ENCODE results near the gene PRKD3.

The PRKD3 gene

DNA sequence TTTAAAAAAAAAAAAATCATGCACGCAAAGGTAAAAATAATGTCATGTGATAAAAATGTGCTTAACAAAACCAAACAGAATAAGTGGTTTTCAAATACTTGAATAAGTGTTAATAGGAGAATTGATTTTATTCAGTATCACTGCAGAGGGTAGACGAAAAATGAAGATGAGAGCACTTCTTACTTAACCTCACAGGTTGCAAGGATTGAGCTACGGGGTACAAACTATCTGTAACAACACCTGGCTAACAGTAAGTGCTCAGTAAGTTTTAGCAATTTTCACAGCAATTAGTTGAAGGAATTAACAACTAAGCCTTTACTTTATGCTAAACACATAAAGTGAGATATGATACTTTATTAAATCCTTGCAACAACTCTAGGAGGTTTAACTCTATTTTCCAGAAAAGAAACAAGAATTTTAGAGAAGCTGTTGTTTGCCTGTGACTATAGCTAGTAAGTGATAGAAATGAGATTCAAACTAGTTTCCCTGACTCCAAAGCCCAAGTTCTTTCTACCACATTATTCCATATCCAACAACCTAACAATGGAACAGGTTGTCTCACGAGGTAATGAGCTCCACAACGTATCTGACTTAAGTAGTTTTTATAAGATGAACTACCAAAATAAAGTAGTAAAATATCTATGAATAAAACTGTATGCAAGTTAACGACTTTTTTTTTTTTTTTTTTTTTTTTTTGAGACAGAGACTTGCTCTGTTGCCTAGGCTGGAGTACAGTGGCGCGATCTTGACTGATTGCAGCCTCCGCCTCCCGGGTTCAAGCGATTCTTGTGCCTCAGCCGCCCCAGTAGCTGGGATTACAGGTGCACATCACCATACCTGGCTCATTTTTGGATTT is 4.7 kb downstream of the PRKD3 start:
- Histone ChIP-seq H3K4me3 (ENCODE audit: insufficient read depth, low read length, poor library complexity, severe bottlenecking) (peak overlapping the region; percentile 8), H3K9ac (ENCODE audit: low read length) (peak overlapping the region; percentile 89), H3K36me3 (ENCODE audit: low read length) (peaks cover 29% of the 10 kb centered on the region), H3K9me2 (replicated peaks; ENCODE audit: insufficient read depth, low read length) (no peaks in the 10 kb centered on the region), H3K4me2 (ENCODE audit: low read depth, low read length, poor library complexity, severe bottlenecking) (peak overlapping the region; percentile 98), H3K27ac (ENCODE audit: low read depth, low read length) (peak overlapping the region; percentile 81), H2AFZ (ENCODE audit: low read depth, low read length, severe bottlenecking) (no peak overlapping the region), H4K20me1 (ENCODE audit: low read depth, low read length) (peaks cover 19% of the 10 kb centered on the region), H3K9me3 (ENCODE audit: insufficient read depth, low read length) (no peaks in the 10 kb centered on the region), H3K79me2 (ENCODE audit: insufficient read depth, low read length) (peaks cover 92% of the 10 kb centered on the region), H3F3A (ENCODE audit: insufficient read depth) (peaks cover 34% of the 10 kb centered on the region), H3K27me3 (ENCODE audit: low read length) (no peaks in the 10 kb centered on the region)
- TF ChIP-seq EZH2phosphoT487 (conservative IDR thresholded peaks at IDR 0.05; ENCODE audit: low read length): no peak
- TF ChIP-seq, protein P1, sequence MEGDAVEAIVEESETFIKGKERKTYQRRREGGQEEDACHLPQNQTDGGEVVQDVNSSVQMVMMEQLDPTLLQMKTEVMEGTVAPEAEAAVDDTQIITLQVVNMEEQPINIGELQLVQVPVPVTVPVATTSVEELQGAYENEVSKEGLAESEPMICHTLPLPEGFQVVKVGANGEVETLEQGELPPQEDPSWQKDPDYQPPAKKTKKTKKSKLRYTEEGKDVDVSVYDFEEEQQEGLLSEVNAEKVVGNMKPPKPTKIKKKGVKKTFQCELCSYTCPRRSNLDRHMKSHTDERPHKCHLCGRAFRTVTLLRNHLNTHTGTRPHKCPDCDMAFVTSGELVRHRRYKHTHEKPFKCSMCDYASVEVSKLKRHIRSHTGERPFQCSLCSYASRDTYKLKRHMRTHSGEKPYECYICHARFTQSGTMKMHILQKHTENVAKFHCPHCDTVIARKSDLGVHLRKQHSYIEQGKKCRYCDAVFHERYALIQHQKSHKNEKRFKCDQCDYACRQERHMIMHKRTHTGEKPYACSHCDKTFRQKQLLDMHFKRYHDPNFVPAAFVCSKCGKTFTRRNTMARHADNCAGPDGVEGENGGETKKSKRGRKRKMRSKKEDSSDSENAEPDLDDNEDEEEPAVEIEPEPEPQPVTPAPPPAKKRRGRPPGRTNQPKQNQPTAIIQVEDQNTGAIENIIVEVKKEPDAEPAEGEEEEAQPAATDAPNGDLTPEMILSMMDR (IDR thresholded peaks at IDR 0.05; ENCODE audit: insufficient read depth, low read length, poor library complexity, severe bottlenecking): no peak

DNA sequence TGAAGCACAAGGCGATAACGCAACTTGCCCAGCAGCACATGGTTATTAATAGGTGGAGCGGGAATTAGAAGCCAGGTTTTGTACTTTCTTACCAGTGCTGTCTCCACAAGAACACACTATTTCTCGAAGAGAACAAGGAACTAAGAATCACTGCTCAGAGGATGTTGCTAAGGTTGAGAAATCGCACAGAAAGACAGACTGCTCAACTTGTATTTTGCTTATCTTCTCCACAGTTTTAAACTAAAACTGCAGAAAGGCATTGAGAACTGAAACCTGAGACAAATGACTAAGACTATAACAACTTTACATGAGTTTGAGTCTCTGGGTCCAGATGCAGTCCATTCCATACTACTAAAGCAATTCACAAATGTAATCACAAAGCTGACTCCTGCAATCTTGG is 6.2 kb downstream of the PRKD3 start:
- H3K4me3 ChIP-seq (ENCODE audit: insufficient read depth, low read length, poor library complexity, severe bottlenecking): peak overlapping the region; percentile 19
- peak overlapping the region; percentile 65 for H3K27ac ChIP-seq (ENCODE audit: low read depth, low read length)
- peaks cover 34% of the 10 kb centered on the region for H4K20me1 ChIP-seq (ENCODE audit: low read depth, low read length)

GRCh38 chr2:37317746-37318145 is 6.9 kb downstream of the PRKD3 start:
- Histone ChIP-seq H4K20me1 (ENCODE audit: low read depth, low read length) (peaks cover 41% of the 10 kb centered on the region), H3F3A (ENCODE audit: insufficient read depth) (peaks cover 30% of the 10 kb centered on the region), H3K4me2 (ENCODE audit: low read depth, low read length, poor library complexity, severe bottlenecking) (peak overlapping the region; percentile 98), H3K4me3 (ENCODE audit: insufficient read depth, low read length, poor library complexity, severe bottlenecking) (no peak overlapping the region), H3K9me3 (ENCODE audit: insufficient read depth, low read length) (no peaks in the 10 kb centered on the region), H2AFZ (ENCODE audit: low read depth, low read length, severe bottlenecking) (no peak overlapping the region), H3K36me3 (ENCODE audit: low read length) (peaks cover 28% of the 10 kb centered on the region), H3K27me3 (ENCODE audit: low read length) (no peaks in the 10 kb centered on the region), H3K79me2 (ENCODE audit: insufficient read depth, low read length) (peaks cover 100% of the 10 kb centered on the region), H3K9me2 (replicated peaks; ENCODE audit: insufficient read depth, low read length) (no peaks in the 10 kb centered on the region), H3K27ac (ENCODE audit: low read depth, low read length) (no peak overlapping the region), H3K9ac (ENCODE audit: low read length) (peak overlapping the region; percentile 89; the same call in 1 of the 2 replicates)
- TF ChIP-seq, protein P1 (IDR thresholded peaks at IDR 0.05; ENCODE audit: insufficient read depth, low read length, poor library complexity, severe bottlenecking): no peak
- TF ChIP-seq EZH2phosphoT487 (conservative IDR thresholded peaks at IDR 0.05; ENCODE audit: low read length): no peak

More for the DNA sequence above, 6.2 kb downstream of the PRKD3 start:
- H3K27me3 ChIP-seq (ENCODE audit: low read length): no peaks in the 10 kb centered on the region
- no peaks in the 10 kb centered on the region for H3K9me2 ChIP-seq (replicated peaks; ENCODE audit: insufficient read depth, low read length)
- H3K36me3 ChIP-seq (ENCODE audit: low read length): peaks cover 30% of the 10 kb centered on the region
- H2AFZ ChIP-seq (ENCODE audit: low read depth, low read length, severe bottlenecking): no peak overlapping the region
- H3K9ac ChIP-seq (ENCODE audit: low read length): peak overlapping the region; percentile 89
- peaks cover 34% of the 10 kb centered on the region for H3F3A ChIP-seq (ENCODE audit: insufficient read depth)
- no peaks in the 10 kb centered on the region for H3K9me3 ChIP-seq (ENCODE audit: insufficient read depth, low read length)
- TF ChIP-seq EZH2phosphoT487 (conservative IDR thresholded peaks at IDR 0.05; ENCODE audit: low read length): no peak
- TF ChIP-seq, protein P1 (IDR thresholded peaks at IDR 0.05; ENCODE audit: insufficient read depth, low read length, poor library complexity, severe bottlenecking): no peak
- peaks cover 100% of the 10 kb centered on the region for H3K79me2 ChIP-seq (ENCODE audit: insufficient read depth, low read length)
- peak overlapping the region; percentile 98 for H3K4me2 ChIP-seq (ENCODE audit: low read depth, low read length, poor library complexity, severe bottlenecking)

Measured in SU-DHL-6 (cell line).